ENCODE data around the gene ACADSB.

DNA sequence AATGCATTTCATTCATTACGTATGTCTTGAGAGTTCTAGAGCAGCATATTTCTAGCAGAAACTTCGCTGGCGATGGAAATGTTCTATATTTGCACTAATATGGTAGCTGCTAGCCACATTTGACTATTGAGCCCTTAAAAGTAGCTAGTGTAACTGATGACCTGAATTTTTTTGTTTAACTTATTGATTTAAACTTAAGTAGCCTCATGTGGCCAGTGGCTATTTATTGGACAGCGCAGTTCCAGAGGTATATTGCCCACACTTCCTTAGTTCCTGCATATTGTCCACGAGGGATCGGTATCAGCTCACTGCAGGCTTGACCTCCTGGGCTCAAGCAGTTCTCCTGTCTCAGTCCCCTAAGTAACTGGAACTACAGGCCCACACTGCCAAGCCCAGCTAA, 24.9 kb upstream of the ACADSB start:
- TF ChIP-seq, protein P1, sequence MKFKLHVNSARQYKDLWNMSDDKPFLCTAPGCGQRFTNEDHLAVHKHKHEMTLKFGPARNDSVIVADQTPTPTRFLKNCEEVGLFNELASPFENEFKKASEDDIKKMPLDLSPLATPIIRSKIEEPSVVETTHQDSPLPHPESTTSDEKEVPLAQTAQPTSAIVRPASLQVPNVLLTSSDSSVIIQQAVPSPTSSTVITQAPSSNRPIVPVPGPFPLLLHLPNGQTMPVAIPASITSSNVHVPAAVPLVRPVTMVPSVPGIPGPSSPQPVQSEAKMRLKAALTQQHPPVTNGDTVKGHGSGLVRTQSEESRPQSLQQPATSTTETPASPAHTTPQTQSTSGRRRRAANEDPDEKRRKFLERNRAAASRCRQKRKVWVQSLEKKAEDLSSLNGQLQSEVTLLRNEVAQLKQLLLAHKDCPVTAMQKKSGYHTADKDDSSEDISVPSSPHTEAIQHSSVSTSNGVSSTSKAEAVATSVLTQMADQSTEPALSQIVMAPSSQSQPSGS (CRISPR knock-in tag; IDR thresholded peaks at IDR 0.05; ENCODE audit: borderline replicate concordance, low read depth) = no peak
- TF ChIP-seq TEAD4 (CRISPR knock-in tag; IDR thresholded peaks at IDR 0.05) (no peak), SP1 (CRISPR knock-in tag; conservative IDR thresholded peaks at IDR 0.05) (no peak), SMAD4 (CRISPR knock-in tag; IDR thresholded peaks at IDR 0.05) (no peak), ETV6 (CRISPR knock-in tag; IDR thresholded peaks at IDR 0.05) (no peak), KAT7 (CRISPR knock-in tag; IDR thresholded peaks at IDR 0.05; ENCODE audit: borderline replicate concordance) (no peak), ZNF138 (CRISPR knock-in tag; conservative IDR thresholded peaks at IDR 0.05) (no peak)
- TF ChIP-seq, protein P2, sequence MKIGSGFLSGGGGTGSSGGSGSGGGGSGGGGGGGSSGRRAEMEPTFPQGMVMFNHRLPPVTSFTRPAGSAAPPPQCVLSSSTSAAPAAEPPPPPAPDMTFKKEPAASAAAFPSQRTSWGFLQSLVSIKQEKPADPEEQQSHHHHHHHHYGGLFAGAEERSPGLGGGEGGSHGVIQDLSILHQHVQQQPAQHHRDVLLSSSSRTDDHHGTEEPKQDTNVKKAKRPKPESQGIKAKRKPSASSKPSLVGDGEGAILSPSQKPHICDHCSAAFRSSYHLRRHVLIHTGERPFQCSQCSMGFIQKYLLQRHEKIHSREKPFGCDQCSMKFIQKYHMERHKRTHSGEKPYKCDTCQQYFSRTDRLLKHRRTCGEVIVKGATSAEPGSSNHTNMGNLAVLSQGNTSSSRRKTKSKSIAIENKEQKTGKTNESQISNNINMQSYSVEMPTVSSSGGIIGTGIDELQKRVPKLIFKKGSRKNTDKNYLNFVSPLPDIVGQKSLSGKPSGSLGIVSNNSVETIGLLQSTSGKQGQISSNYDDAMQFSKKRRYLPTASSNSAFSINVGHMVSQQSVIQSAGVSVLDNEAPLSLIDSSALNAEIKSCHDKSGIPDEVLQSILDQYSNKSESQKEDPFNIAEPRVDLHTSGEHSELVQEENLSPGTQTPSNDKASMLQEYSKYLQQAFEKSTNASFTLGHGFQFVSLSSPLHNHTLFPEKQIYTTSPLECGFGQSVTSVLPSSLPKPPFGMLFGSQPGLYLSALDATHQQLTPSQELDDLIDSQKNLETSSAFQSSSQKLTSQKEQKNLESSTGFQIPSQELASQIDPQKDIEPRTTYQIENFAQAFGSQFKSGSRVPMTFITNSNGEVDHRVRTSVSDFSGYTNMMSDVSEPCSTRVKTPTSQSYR (CRISPR knock-in tag; IDR thresholded peaks at IDR 0.05) = no peak
- TF ChIP-seq, protein P3, sequence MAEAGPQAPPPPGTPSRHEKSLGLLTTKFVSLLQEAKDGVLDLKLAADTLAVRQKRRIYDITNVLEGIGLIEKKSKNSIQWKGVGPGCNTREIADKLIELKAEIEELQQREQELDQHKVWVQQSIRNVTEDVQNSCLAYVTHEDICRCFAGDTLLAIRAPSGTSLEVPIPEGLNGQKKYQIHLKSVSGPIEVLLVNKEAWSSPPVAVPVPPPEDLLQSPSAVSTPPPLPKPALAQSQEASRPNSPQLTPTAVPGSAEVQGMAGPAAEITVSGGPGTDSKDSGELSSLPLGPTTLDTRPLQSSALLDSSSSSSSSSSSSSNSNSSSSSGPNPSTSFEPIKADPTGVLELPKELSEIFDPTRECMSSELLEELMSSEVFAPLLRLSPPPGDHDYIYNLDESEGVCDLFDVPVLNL (CRISPR knock-in tag; IDR thresholded peaks at IDR 0.05; ENCODE audit: borderline replicate concordance, low read depth) = no peak
- TF ChIP-seq, protein P4, sequence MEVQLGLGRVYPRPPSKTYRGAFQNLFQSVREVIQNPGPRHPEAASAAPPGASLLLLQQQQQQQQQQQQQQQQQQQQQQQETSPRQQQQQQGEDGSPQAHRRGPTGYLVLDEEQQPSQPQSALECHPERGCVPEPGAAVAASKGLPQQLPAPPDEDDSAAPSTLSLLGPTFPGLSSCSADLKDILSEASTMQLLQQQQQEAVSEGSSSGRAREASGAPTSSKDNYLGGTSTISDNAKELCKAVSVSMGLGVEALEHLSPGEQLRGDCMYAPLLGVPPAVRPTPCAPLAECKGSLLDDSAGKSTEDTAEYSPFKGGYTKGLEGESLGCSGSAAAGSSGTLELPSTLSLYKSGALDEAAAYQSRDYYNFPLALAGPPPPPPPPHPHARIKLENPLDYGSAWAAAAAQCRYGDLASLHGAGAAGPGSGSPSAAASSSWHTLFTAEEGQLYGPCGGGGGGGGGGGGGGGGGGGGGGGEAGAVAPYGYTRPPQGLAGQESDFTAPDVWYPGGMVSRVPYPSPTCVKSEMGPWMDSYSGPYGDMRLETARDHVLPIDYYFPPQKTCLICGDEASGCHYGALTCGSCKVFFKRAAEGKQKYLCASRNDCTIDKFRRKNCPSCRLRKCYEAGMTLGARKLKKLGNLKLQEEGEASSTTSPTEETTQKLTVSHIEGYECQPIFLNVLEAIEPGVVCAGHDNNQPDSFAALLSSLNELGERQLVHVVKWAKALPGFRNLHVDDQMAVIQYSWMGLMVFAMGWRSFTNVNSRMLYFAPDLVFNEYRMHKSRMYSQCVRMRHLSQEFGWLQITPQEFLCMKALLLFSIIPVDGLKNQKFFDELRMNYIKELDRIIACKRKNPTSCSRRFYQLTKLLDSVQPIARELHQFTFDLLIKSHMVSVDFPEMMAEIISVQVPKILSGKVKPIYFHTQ (CRISPR knock-in tag; IDR thresholded peaks at IDR 0.05) = no peak
- TF ChIP-seq, protein P5, sequence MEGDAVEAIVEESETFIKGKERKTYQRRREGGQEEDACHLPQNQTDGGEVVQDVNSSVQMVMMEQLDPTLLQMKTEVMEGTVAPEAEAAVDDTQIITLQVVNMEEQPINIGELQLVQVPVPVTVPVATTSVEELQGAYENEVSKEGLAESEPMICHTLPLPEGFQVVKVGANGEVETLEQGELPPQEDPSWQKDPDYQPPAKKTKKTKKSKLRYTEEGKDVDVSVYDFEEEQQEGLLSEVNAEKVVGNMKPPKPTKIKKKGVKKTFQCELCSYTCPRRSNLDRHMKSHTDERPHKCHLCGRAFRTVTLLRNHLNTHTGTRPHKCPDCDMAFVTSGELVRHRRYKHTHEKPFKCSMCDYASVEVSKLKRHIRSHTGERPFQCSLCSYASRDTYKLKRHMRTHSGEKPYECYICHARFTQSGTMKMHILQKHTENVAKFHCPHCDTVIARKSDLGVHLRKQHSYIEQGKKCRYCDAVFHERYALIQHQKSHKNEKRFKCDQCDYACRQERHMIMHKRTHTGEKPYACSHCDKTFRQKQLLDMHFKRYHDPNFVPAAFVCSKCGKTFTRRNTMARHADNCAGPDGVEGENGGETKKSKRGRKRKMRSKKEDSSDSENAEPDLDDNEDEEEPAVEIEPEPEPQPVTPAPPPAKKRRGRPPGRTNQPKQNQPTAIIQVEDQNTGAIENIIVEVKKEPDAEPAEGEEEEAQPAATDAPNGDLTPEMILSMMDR (IDR thresholded peaks at IDR 0.05) = no peak
- TF ChIP-seq, protein P6, sequence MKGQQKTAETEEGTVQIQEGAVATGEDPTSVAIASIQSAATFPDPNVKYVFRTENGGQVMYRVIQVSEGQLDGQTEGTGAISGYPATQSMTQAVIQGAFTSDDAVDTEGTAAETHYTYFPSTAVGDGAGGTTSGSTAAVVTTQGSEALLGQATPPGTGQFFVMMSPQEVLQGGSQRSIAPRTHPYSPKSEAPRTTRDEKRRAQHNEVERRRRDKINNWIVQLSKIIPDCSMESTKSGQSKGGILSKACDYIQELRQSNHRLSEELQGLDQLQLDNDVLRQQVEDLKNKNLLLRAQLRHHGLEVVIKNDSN (CRISPR knock-in tag; IDR thresholded peaks at IDR 0.05) = no peak
- TF ChIP-seq, protein P7, sequence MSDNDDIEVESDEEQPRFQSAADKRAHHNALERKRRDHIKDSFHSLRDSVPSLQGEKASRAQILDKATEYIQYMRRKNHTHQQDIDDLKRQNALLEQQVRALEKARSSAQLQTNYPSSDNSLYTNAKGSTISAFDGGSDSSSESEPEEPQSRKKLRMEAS (CRISPR knock-in tag; IDR thresholded peaks at IDR 0.05) = no peak
- TF ChIP-seq, protein P8, sequence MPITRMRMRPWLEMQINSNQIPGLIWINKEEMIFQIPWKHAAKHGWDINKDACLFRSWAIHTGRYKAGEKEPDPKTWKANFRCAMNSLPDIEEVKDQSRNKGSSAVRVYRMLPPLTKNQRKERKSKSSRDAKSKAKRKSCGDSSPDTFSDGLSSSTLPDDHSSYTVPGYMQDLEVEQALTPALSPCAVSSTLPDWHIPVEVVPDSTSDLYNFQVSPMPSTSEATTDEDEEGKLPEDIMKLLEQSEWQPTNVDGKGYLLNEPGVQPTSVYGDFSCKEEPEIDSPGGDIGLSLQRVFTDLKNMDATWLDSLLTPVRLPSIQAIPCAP (CRISPR knock-in tag; IDR thresholded peaks at IDR 0.05) = no peak
